H1 (cell line): ENCODE measurements around the gene RRAS2. TPM values are rescaled to one million over a fixed set of nuclear protein-coding genes. Genes with fewer than 3 reads are reported as not detected.

Source experiments
- polyA plus RNA-seq, 7 experiments: library from polyadenylated mRNA; depleted of rRNA in 3 of 7; stranded (reverse) in 5 of 7; unstranded in 2 of 7; fragments of >200 nt in 5 of 7; fragments of 200-250 nt in 2 of 7; gene quantifications; 1 replicate in 5 of 7; 2 replicates in 1 of 7; 4 replicates in 1 of 7; pipeline versions ENCODE4 v1.2.1 to v1.2.3, GENCODE V29; 2011 to 2013; ENCODE audit warnings: missing spikeins in 2 of 7, mixed read lengths in 2 of 7
- total RNA-seq: library from RNA; stranded (reverse); fragmentation: NEBNext Ultra II Directional; extraction: Animal tissue kit (Norgen Biotek cat#: 25700); gene quantifications from 2 replicates; pipeline ENCODE4 v1.2.1, GENCODE V29; 2021

Gene RRAS2
- total and polyA plus RNA-seq, 2 of the 8 experiments (the other 6 are each of a cell fraction or from before 2014, with no cell fraction given): 72.3 to 234 TPM

Other genes starting within 250 kb of the RRAS2 start
- 71.0 and 72.1 TPM in 2 replicates for gene COPB1, start 140.6 kb upstream of the RRAS2 start, total RNA-seq
- 17.0 and 28.7 TPM in 2 replicates for gene COPB1, start 140.6 kb upstream of the RRAS2 start, polyA plus RNA-seq (2011; rRNA removed)
- 148 and 150 TPM in 2 replicates for gene PSMA1, start 161.2 kb upstream of the RRAS2 start, total RNA-seq
- 91.4 and 159 TPM in 2 replicates for gene PSMA1, start 161.2 kb upstream of the RRAS2 start, polyA plus RNA-seq (2011; rRNA removed)